ENCODE measurements around the gene CRYBG3. TPM values are rescaled to one million over a fixed set of nuclear protein-coding genes. Genes with fewer than 3 reads are reported as not detected.
"Not testable (repeated sequence)": the region's sequence is repeated elsewhere in the genome, so short reads cannot be mapped to it uniquely, and the experiment has no call there.

The CRYBG3 gene
- total RNA-seq, 2 donors from 2014 or later = 15.7 to 22.2 TPM

GRCh38 chr3:97827741-97828471 is 6.1 kb downstream of the CRYBG3 start:
- no peak overlapping the region for H3K4me3 ChIP-seq
- no peaks in the 10 kb centered on the region for H3K9me3 ChIP-seq
- H3K27ac ChIP-seq = no peak overlapping the region
- no peaks in the 10 kb centered on the region for H3K4me1 ChIP-seq
- H3K9ac ChIP-seq (ENCODE audit: low read depth in 2 of 2, low read length in 2 of 2) = no peak overlapping the region
- no peak for DNase-seq
- TF ChIP-seq CTCF (IDR thresholded peaks at IDR 0.05) = no peak
- intact Hi-C loops (cut with DNase I) = loop anchor here (10.0 kb wide), 1 partner anchor 147 kb away; the partner anchor contains the start of gene RIOX2
- no peaks in the 10 kb centered on the region for H3K27me3 ChIP-seq
- no peaks in the 10 kb centered on the region for H3K36me3 ChIP-seq

- H3K36me3 ChIP-seq = no peaks in the 10 kb centered on the region
- intact Hi-C loops (cut with DNase I) = loop anchor here (10.0 kb wide), 1 partner anchor 146 kb away; the partner anchor contains the start of gene RIOX2
- H3K9me3 ChIP-seq = no peaks in the 10 kb centered on the region
- TF ChIP-seq CTCF (IDR thresholded peaks at IDR 0.05) = no peak
- no peaks in the 10 kb centered on the region for H3K4me1 ChIP-seq
- no peak for DNase-seq
- H3K27me3 ChIP-seq = no peaks in the 10 kb centered on the region
- no peak overlapping the region for H3K4me3 ChIP-seq
- H3K27ac ChIP-seq = no peak overlapping the region
- H3K9ac ChIP-seq (ENCODE audit: low read depth in 2 of 2, low read length in 2 of 2) = no peak overlapping the region
Measured at GRCh38 chr3:97829198-97829597, 7.4 kb downstream of the CRYBG3 start.

- no peak overlapping the region for H3K4me3 ChIP-seq
- H3K36me3 ChIP-seq = no peaks in the 10 kb centered on the region
- no peaks in the 10 kb centered on the region for H3K4me1 ChIP-seq
- no peak for DNase-seq
- no peaks in the 10 kb centered on the region for H3K9me3 ChIP-seq
- TF ChIP-seq CTCF (IDR thresholded peaks at IDR 0.05) = no peak
- no peak overlapping the region for H3K27ac ChIP-seq
- H3K27me3 ChIP-seq = no peaks in the 10 kb centered on the region
- no peak overlapping the region for H3K9ac ChIP-seq (ENCODE audit: low read depth in 2 of 2, low read length in 2 of 2)
- intact Hi-C loops (cut with DNase I) = no loop called here
Measured at GRCh38 chr3:97830638-97831037, 8.8 kb downstream of the CRYBG3 start.

GRCh38 chr3:97831140-97831539 is 9.3 kb downstream of the CRYBG3 start:
- DNase-seq = no peak
- Histone ChIP-seq H3K4me1 (no peaks in the 10 kb centered on the region), H3K9me3 (no peaks in the 10 kb centered on the region), H3K27ac (no peak overlapping the region), H3K36me3 (no peaks in the 10 kb centered on the region), H3K9ac (ENCODE audit: low read depth in 2 of 2, low read length in 2 of 2) (no peak overlapping the region), H3K4me3 (no peak overlapping the region), H3K27me3 (no peaks in the 10 kb centered on the region)
- no peak for TF ChIP-seq CTCF (IDR thresholded peaks at IDR 0.05)
- intact Hi-C loops (cut with DNase I) = no loop called here

- H3K9ac ChIP-seq (ENCODE audit: low read depth in 2 of 2, low read length in 2 of 2); H3K4me1 ChIP-seq; H3K27ac ChIP-seq; H3K4me3 ChIP-seq; H3K9me3 ChIP-seq; H3K27me3 ChIP-seq; DNase-seq; intact Hi-C loops (cut with DNase I); H3K36me3 ChIP-seq: not testable (repeated sequence)
Measured at GRCh38 chr3:97833184-97833583, 11.4 kb downstream of the CRYBG3 start.

GRCh38 chr3:97835761-97836160 is 13.9 kb downstream of the CRYBG3 start:
- Histone ChIP-seq H3K36me3 (no peaks in the 10 kb centered on the region), H3K4me3 (no peak overlapping the region), H3K27ac (no peak overlapping the region), H3K9ac (ENCODE audit: low read depth in 2 of 2, low read length in 2 of 2) (no peak overlapping the region), H3K4me1 (no peaks in the 10 kb centered on the region), H3K27me3 (no peaks in the 10 kb centered on the region), H3K9me3 (no peaks in the 10 kb centered on the region)
- TF ChIP-seq CTCF (IDR thresholded peaks at IDR 0.05) = no peak
- intact Hi-C loops (cut with DNase I) = no loop called here
- DNase-seq = no peak

Measured in colonic mucosa (tissue), 4 donors.